NT2/D1 (cell line): ENCODE data around the gene TMEM131L.
"Not testable (repeated sequence)": the region's sequence is repeated elsewhere in the genome, so short reads cannot be mapped to it uniquely, and the experiment has no call there.

Experiments
- DNase-seq: peaks from one replicate; pipeline ENCODE4 v3.0.0-alpha.2; 2011; ENCODE audit warnings: low read depth, low spot score
- H3K27me3 ChIP-seq: 2 replicates; pipeline ENCODE4 v1.6.0; 2011; ENCODE audit warnings: mild to moderate bottlenecking; ENCODE audit not compliant: insufficient read length, insufficient read depth
- H3K36me3 ChIP-seq: 2 replicates; pipeline ENCODE4 v1.6.1; 2011; ENCODE audit warnings: mild to moderate bottlenecking, low read length, mixed read lengths; ENCODE audit not compliant: insufficient read depth, insufficient read length
- H3K4me1 ChIP-seq: 2 replicates; pipeline ENCODE4 v1.5.1; 2011; ENCODE audit not compliant: insufficient read depth, insufficient read length
- H3K4me3 ChIP-seq: 2 replicates; pipeline ENCODE4 v1.5.1; 2011; ENCODE audit warnings: low read depth; ENCODE audit not compliant: insufficient read length
- H3K9ac ChIP-seq: 2 replicates; pipeline ENCODE4 v1.6.0; 2011; ENCODE audit warnings: low read depth; ENCODE audit not compliant: insufficient read length
- H3K9me3 ChIP-seq: 2 replicates; pipeline ENCODE4 v1.5.1; 2011; ENCODE audit warnings: mild to moderate bottlenecking, low read length; ENCODE audit not compliant: insufficient read depth
- SUZ12 ChIP-seq: IDR thresholded peaks from 2 replicates; pipeline ENCODE4 v1.6.1; 2011; ENCODE audit not compliant: insufficient read length, insufficient read depth; ENCODE audit errors: extremely low read depth
- YY1 ChIP-seq: IDR thresholded peaks from 2 replicates; pipeline ENCODE4 v1.6.1; 2011; ENCODE audit not compliant: insufficient read length, insufficient read depth
- ZNF274 ChIP-seq: IDR thresholded peaks from 2 replicates; pipeline ENCODE4 v1.6.1; 2011; ENCODE audit warnings: mild to moderate bottlenecking, low read depth, low read length

TMEM131L gene

GRCh38 chr4:153545822-153546221, 79.7 kb downstream of the TMEM131L start:
- Histone ChIP-seq H3K9ac (no peak overlapping the region), H3K36me3 (no peaks in the 10 kb centered on the region), H3K27me3 (no peaks in the 10 kb centered on the region), H3K9me3 (no peaks in the 10 kb centered on the region), H3K4me3 (no peak overlapping the region), H3K4me1 (peaks cover 3% of the 10 kb centered on the region)
- TF ChIP-seq YY1 = no peak
- no peak for TF ChIP-seq SUZ12
- no peak for TF ChIP-seq ZNF274
- DNase-seq = no peak

- H3K9ac ChIP-seq = no peak overlapping the region
- H3K27me3 ChIP-seq = no peaks in the 10 kb centered on the region
- no peak for TF ChIP-seq YY1
- TF ChIP-seq SUZ12 = no peak
- no peak for TF ChIP-seq ZNF274
- no peak overlapping the region for H3K4me3 ChIP-seq
- H3K4me1 ChIP-seq = peaks cover 3% of the 10 kb centered on the region
- H3K36me3 ChIP-seq = no peaks in the 10 kb centered on the region
- H3K9me3 ChIP-seq = no peaks in the 10 kb centered on the region
- DNase-seq = no peak
Measured at GRCh38 chr4:153546280-153546679, 80.1 kb downstream of the TMEM131L start.

DNA sequence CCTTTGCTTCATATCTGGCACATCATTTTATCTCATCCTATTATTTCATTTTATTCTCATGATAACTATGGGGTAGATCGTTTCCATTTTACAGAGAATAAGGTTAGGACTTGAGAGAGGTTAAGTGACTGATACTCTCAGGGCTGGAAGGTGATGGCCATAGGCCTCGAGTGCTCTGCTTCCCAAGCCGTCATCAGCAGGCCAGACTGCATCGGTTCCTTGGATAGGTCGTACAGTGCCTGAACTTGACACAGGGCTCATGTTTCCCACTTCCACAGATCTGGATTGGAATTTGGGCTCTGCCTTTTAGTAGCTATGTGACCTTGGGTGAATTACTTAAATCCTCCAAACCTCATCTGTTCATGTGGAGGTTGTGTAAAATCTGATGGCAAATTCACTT, 81.4 kb downstream of the TMEM131L start:
- TF ChIP-seq YY1 (no peak), SUZ12 (no peak), ZNF274 (no peak)
- Histone ChIP-seq H3K27me3 (no peaks in the 10 kb centered on the region), H3K4me3 (no peak overlapping the region), H3K9me3 (no peaks in the 10 kb centered on the region), H3K36me3 (no peaks in the 10 kb centered on the region), H3K9ac (no peak overlapping the region), H3K4me1 (peaks cover 3% of the 10 kb centered on the region)
- DNase-seq = no peak

DNA sequence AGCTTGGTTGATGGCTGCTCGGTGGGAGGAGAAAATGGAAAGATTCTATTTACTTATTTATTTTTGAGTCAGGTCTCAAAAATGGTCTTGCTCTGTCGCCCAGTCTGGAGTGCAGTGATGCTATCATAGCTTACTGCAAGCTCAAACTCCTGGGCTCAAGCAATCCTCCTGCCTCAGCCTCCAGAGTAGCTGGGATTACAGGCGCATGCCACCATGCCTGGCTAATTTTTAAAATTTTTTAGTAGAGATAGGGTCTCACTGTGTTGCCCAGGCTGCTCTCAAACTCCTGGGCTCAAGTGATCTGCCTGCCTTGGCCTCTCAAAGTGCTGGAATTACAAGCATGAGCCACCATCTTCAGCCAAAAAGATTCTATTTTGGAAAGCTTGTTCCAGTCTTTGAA, 82.7 kb downstream of the TMEM131L start:
- DNase-seq, H3K4me1 ChIP-seq, H3K9ac ChIP-seq, H3K36me3 ChIP-seq, H3K9me3 ChIP-seq, H3K4me3 ChIP-seq, H3K27me3 ChIP-seq: not testable (repeated sequence)

DNA sequence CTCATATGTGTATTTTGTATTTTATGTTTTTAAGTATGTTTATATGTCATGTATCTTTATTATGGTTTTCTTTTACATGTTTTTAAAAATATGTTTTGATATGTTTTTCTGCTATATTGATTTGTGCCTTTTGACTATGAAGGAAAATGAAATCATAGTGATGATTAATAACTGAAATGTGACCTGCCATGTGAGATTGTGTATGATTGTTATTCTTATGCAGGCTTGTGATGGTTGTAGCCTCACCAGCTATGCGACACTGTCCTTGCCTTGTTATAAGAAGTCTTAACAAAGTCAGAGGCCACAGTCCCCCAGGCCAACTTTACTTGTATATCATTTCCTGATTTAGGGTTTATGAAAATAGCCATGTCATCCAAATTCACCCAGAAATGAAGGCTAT, 83.2 kb downstream of the TMEM131L start:
- TF ChIP-seq SUZ12 (no peak), ZNF274 (no peak), YY1 (no peak)
- Histone ChIP-seq H3K4me1 (no peaks in the 10 kb centered on the region), H3K27me3 (no peaks in the 10 kb centered on the region), H3K9me3 (no peaks in the 10 kb centered on the region), H3K9ac (no peak overlapping the region), H3K4me3 (no peak overlapping the region), H3K36me3 (no peaks in the 10 kb centered on the region)
- DNase-seq = no peak

DNA sequence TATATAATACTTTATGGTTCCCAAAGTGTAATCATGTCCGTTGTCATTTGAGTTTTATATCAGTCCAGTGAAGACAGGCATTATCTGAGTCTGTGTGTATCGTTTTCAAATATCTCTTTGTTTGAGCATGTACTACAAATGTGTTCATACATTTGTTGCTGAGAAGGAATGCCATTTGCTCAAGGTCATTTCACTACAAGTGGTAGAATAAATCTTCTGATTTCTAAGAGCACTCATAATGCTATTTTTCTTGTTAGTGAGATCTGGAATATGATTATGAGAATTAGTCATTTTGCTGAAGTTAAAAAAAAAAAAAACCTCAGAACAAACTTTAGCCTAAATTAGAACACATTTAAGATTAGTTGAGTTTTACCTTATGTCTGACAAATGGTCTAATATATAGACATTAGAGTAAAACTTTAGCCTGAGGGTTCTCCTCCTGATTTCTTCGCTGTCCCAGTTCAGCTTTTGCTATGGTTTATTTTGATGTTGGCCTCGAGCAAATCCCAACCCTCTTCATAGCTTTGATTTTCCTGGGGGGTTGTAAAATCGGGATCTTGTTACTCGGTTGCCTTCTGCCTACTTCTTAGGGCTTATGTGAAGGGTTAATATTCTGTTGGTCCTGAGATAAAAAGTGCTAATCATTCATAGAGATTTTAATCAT, 87.1 kb downstream of the TMEM131L start:
- TF ChIP-seq ZNF274 (no peak), SUZ12 (no peak), YY1 (no peak)
- peaks cover 10% of the 10 kb centered on the region for H3K36me3 ChIP-seq
- no peaks in the 10 kb centered on the region for H3K9me3 ChIP-seq
- no peak for DNase-seq
- no peaks in the 10 kb centered on the region for H3K27me3 ChIP-seq
- no peaks in the 10 kb centered on the region for H3K4me1 ChIP-seq
- no peak overlapping the region for H3K4me3 ChIP-seq
- no peak overlapping the region for H3K9ac ChIP-seq

DNA sequence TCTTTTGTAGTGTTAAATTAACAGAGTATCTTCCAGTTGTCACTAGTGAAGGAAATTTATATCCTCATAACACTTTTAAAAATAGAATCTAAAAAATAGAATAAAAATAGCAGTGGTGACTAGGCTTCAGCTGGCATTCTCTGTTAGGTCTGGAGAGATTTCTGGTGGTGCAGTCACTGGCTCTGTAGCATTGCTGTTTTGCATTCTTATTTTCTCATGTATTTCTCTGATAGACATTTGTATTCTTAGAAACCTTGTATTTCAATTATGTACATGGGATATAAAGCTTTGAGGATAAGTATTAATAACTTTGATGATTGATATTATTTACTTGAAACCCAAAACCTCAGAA, 87.6 kb downstream of the TMEM131L start:
- DNase-seq = no peak
- no peaks in the 10 kb centered on the region for H3K9me3 ChIP-seq
- H3K27me3 ChIP-seq = no peaks in the 10 kb centered on the region
- H3K36me3 ChIP-seq = peaks cover 11% of the 10 kb centered on the region
- TF ChIP-seq SUZ12 = no peak
- TF ChIP-seq YY1 = no peak
- TF ChIP-seq ZNF274 = no peak
- no peak overlapping the region for H3K9ac ChIP-seq
- no peaks in the 10 kb centered on the region for H3K4me1 ChIP-seq
- H3K4me3 ChIP-seq = no peak overlapping the region
